Suppressor macrophage (primary cell): ENCODE results near the gene KHSRP.
A peak's percentile ranks its signal among the peaks of the same experiment; 100 is the strongest.

Source experiments
- DNase-seq, 4 experiments: peaks; one replicate each; pipeline ENCODE4 v3.0.0-alpha.2; 2020 to 2022
- total RNA-seq, 17 experiments: gene quantifications; one replicate each; lab custom pipeline; 2026; ENCODE audit warnings: mixed read lengths in 6 of 17, inconsistent platforms in 3 of 17; lab: John Stamatoyannopoulos, UW

The KHSRP gene
- total RNA-seq, result 52.9 to 207 (median 81.5) reads per million in 17 experiments

GRCh38 chr19:6424195-6424938, at the start of gene KHSRP:
TSS of gene KHSRP (minus strand) at chr19:6424811. CDS start at chr19:6424701, 110 bp downstream.
- peak in 3 of 4 experiments; percentile 31 to 72 (median 61) for DNase-seq

GRCh38 chr19:6473647-6474046, 49.0 kb upstream of the KHSRP start:
- no peak for DNase-seq

GRCh38 chr19:6472713-6473112, 48.1 kb upstream of the KHSRP start:
- DNase-seq, result no peak

- no peak for DNase-seq
Measured at GRCh38 chr19:6471076-6471475, 46.5 kb upstream of the KHSRP start.

GRCh38 chr19:6470173-6470572, 45.6 kb upstream of the KHSRP start:
- no peak for DNase-seq

- DNase-seq, result no peak
Measured at GRCh38 chr19:6467384-6467783, 42.8 kb upstream of the KHSRP start.

- no peak for DNase-seq
Measured at GRCh38 chr19:6466526-6467248, 42.1 kb upstream of the KHSRP start.

- no peak for DNase-seq
Measured at GRCh38 chr19:6465663-6466062, 41.1 kb upstream of the KHSRP start.

GRCh38 chr19:6465006-6465405, 40.4 kb upstream of the KHSRP start:
- DNase-seq, result no peak

GRCh38 chr19:6464070-6464873, 39.7 kb upstream of the KHSRP start, which contains the start of gene CRB3:
TSS of gene CRB3 (plus strand) at chr19:6464271. CDS start at chr19:6464702, 431 bp downstream.
- no peak for DNase-seq

- peak; percentile 93 to 96 (median 94) for DNase-seq
Measured at GRCh38 chr19:6460099-6460884, 35.7 kb upstream of the KHSRP start.

GRCh38 chr19:6459262-6460098, 34.9 kb upstream of the KHSRP start, which contains the start of gene SLC25A23:
TSS of gene SLC25A23 (minus strand) at chr19:6459792. CDS start at chr19:6459628, 164 bp downstream.
- DNase-seq, result peak; percentile 29 to 64 (median 45)

- DNase-seq, result no peak
Measured at GRCh38 chr19:6458695-6459261, 34.2 kb upstream of the KHSRP start.

- DNase-seq, result no peak
Measured at GRCh38 chr19:6457958-6458694, 33.5 kb upstream of the KHSRP start.

GRCh38 chr19:6455924-6456323, 31.3 kb upstream of the KHSRP start:
- no peak for DNase-seq

- DNase-seq, result no peak
Measured at GRCh38 chr19:6453951-6454565, 29.4 kb upstream of the KHSRP start.

- DNase-seq, result no peak
Measured at GRCh38 chr19:6452899-6453298, 28.3 kb upstream of the KHSRP start.

- no peak for DNase-seq
Measured at GRCh38 chr19:6452223-6452614, 27.6 kb upstream of the KHSRP start.

- no peak for DNase-seq
Measured at GRCh38 chr19:6451583-6452222, 27.1 kb upstream of the KHSRP start.
